Psoas muscle (tissue), 8 donors: Measurements from ENCODE around the gene EPHA4. TPM values are rescaled to one million over a fixed set of nuclear protein-coding genes. Genes with fewer than 3 reads are reported as not detected.

ENCODE experiments used
- ATAC-seq, 4 donors: fragments of 200-7000 bp; cut with Tn5 transposase; one replicate each; pipeline ENCODE4 v1.9.1; 2020; ENCODE audit warnings: moderate library complexity in 3 of 4, mild to moderate bottlenecking in 2 of 4
- DNase-seq, 2 donors: peaks; one replicate each; pipeline ENCODE4 v3.0.0-alpha.2; 2020
- H3K27ac ChIP-seq: fragments of 200-600 bp; one replicate; pipeline ENCODE4 v1.8.0; 2022
- H3K27me3 ChIP-seq, 3 donors: fragments of 200-600 bp in 1 of 3; one replicate each; pipeline versions ENCODE4 v1.6.1 to v1.8.0; 2013 to 2022; ENCODE audit warnings: low read length in 2 of 3, mild to moderate bottlenecking in 2 of 3, moderate library complexity in 1 of 3; ENCODE audit not compliant: insufficient read depth in 3 of 3
- H3K36me3 ChIP-seq, 2 donors: fragments of 200-600 bp in 1 of 2; one replicate each; pipeline versions ENCODE4 v1.6.1 to v1.8.0; 2013 to 2022; ENCODE audit warnings: low read depth in 1 of 2, mild to moderate bottlenecking in 1 of 2, moderate library complexity in 1 of 2; ENCODE audit not compliant: insufficient read depth in 1 of 2
- H3K4me1 ChIP-seq: fragments of 200-600 bp; one replicate; pipeline ENCODE4 v1.8.0; 2022
- H3K4me3 ChIP-seq: fragments of 200-600 bp; one replicate; pipeline ENCODE4 v1.8.0; 2022; ENCODE audit warnings: mild to moderate bottlenecking
- H3K9me3 ChIP-seq: fragments of 200-600 bp; one replicate; pipeline ENCODE4 v1.8.0; 2022
- WGBS, 3 donors: extraction: QIAGEN DNeasy Blood & Tissue Kit; methylation state at CpG; one replicate each; pipeline versions ENCODE4 v1.1.6 to v1.1.7; 2013; 5-methylcytosine and 5-hydroxymethylcytosine counted together
- intact Hi-C, 2 donors: fragments of 100-400 bp; cut with DNase I; formaldehyde crosslinking; loops; one replicate each; pipeline versions ENCODE4 v1.11.0 to v1.14.2; 2022
- polyA plus RNA-seq, 3 donors: library from polyadenylated mRNA; stranded (reverse); fragments of 200-250 nt; gene quantifications; one replicate each; pipeline ENCODE4 v1.2.3, GENCODE V29; 2013
- total RNA-seq, 4 donors: library from RNA; stranded (reverse); fragmentation: NEBNext Ultra II Directional in 2 of 4; extraction: Animal tissue kit (Norgen Biotek cat#: 25700) in 2 of 4; gene quantifications; one replicate each; pipeline versions ENCODE4 v1.2.1 to v1.2.4, GENCODE V29; 2021 to 2023
- TF ChIP-seq, protein P1 (sequence below): fragments of 200-600 bp; IDR thresholded peaks from one replicate; pipeline ENCODE4 v1.8.0; 2022; ENCODE audit warnings: antibody characterized with exemption
- donor health status: healthy with polysubstance abuse.
- donor health status: DM: no; HTN: no; CAD: no; lungs with moderate emphysema.
- donor health status: Bipolar disorder and iron deficiency.
- donor health status: healthy.
- donor health status: DM: yes; HTN: yes; CAD: no.
- donor health status: DM: no; HTN: no; CAD: no.
- donor health status: DM: no; HTN: no; CAD: no.
- donor health status: DM: yes; HTN: yes; CAD: no.

Gene EPHA4
- total and polyA plus RNA-seq, 7 donors = 0.76 to 6.3 (median 3.8) TPM

DNA sequence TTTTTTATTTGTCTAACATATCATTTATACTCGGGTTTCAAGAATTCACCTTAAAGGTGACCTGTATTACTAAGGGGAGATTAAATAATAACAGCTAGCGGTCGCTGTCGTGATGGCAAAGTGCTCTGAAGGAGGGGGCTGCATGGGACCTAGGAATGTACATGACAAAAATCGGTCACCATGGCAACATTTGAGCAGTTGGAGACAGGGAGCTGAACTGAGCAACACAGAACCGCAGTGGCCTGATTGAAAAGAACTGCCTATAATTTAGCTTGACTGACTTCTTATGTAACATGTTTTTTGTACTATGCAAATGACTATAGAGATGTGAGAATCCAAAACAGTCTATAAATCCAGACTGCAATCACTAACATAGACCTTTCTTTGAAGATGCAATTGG is 34.3 kb upstream of the EPHA4 start:
- TF ChIP-seq, protein P1, sequence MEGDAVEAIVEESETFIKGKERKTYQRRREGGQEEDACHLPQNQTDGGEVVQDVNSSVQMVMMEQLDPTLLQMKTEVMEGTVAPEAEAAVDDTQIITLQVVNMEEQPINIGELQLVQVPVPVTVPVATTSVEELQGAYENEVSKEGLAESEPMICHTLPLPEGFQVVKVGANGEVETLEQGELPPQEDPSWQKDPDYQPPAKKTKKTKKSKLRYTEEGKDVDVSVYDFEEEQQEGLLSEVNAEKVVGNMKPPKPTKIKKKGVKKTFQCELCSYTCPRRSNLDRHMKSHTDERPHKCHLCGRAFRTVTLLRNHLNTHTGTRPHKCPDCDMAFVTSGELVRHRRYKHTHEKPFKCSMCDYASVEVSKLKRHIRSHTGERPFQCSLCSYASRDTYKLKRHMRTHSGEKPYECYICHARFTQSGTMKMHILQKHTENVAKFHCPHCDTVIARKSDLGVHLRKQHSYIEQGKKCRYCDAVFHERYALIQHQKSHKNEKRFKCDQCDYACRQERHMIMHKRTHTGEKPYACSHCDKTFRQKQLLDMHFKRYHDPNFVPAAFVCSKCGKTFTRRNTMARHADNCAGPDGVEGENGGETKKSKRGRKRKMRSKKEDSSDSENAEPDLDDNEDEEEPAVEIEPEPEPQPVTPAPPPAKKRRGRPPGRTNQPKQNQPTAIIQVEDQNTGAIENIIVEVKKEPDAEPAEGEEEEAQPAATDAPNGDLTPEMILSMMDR = no peak
- Histone ChIP-seq H3K27me3 (no peaks in the 10 kb centered on the region), H3K9me3 (no peaks in the 10 kb centered on the region), H3K4me1 (no peaks in the 10 kb centered on the region), H3K4me3 (no peak overlapping the region), H3K36me3 (no peaks in the 10 kb centered on the region), H3K27ac (no peak overlapping the region)
- intact Hi-C loops = no loop called here
- no peak for ATAC-seq
- WGBS, 3 donors = 52 to 59% (median 57%) methylated on average over 6 of the region's 6 CpGs
- DNase-seq = no peak

DNA sequence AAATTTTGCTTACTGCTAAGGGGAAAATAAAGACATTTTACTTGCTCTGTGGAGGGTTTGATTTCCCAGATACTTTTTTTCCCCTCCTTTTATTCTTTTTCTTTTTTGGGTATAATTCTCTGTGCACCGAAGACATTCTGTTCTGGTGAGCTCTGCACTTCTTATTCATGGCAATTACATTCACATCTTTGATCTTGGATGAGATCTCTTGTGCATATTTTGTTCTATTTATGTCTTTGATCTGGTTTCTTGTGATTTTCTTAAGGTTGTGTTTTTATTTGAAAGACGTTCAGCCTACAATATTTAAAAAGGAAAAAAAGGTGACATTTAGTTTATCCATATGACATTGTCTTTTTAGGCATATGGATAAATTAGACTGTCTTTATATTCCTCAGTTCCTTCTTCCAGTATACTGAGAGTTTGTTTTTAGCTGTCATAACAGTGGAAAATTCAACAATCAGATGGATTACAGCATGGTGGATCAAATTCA is 33.7 kb upstream of the EPHA4 start:
- no peak for DNase-seq
- Histone ChIP-seq H3K4me1 (no peaks in the 10 kb centered on the region), H3K27me3 (no peaks in the 10 kb centered on the region), H3K27ac (no peak overlapping the region), H3K9me3 (no peaks in the 10 kb centered on the region), H3K4me3 (no peak overlapping the region), H3K36me3 (no peaks in the 10 kb centered on the region)
- no peak for ATAC-seq
- TF ChIP-seq, protein P1 = no peak
- 41 to 55% (median 50%) methylated on average over 2 of the region's 2 CpGs for whole genome bisulfite sequencing, 3 donors
- intact Hi-C loops = no loop called here

DNA sequence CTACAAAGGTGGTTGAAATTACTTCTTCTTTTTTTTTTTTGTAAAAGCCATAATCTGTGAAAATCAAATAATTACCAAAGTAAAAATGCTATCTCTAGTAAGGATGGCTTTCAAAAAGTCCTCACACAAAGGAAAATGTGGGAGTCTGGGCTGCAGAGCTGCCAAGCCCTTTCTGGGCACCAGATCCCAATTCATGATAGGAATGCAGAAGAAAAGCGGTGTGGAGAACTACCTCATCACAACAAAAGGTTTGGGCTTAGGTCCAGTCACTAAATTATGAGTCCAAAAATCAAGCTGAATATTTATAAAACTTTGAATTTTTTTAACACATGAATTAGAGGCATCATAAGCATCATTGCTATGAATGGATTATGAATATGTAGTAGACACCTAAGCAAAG is 30.8 kb upstream of the EPHA4 start:
- Histone ChIP-seq H3K4me1 (no peaks in the 10 kb centered on the region), H3K9me3 (no peaks in the 10 kb centered on the region), H3K27me3 (peaks cover 0 to under 1% (median 0%) of the 10 kb centered on the region in 3 donors), H3K36me3 (no peaks in the 10 kb centered on the region), H3K4me3 (no peak overlapping the region), H3K27ac (no peak overlapping the region)
- DNase-seq (no peak), ATAC-seq (no peak)
- TF ChIP-seq, protein P1 = no peak
- intact Hi-C loops = no loop called here
- 30 to 38% (median 36%) methylated on average over 1 of the region's 1 CpG for WGBS, 3 donors

- no peak for ATAC-seq
- no peaks in the 10 kb centered on the region for H3K36me3 ChIP-seq
- 89 to 92% (median 90%) methylated on average over 3 of the region's 3 CpGs for WGBS, 3 donors
- H3K9me3 ChIP-seq = no peaks in the 10 kb centered on the region
- DNase-seq = no peak
- intact Hi-C loops = no loop called here
- no peak overlapping the region for H3K27ac ChIP-seq
- H3K4me3 ChIP-seq = no peak overlapping the region
- TF ChIP-seq, protein P1 = no peak
- no peaks in the 10 kb centered on the region for H3K4me1 ChIP-seq
- H3K27me3 ChIP-seq = peaks cover 0 to 3% (median 0%) of the 10 kb centered on the region in 3 donors
These were observed 29.3 kb upstream of the EPHA4 start for GRCh38 chr2:221601376-221601775.

DNA sequence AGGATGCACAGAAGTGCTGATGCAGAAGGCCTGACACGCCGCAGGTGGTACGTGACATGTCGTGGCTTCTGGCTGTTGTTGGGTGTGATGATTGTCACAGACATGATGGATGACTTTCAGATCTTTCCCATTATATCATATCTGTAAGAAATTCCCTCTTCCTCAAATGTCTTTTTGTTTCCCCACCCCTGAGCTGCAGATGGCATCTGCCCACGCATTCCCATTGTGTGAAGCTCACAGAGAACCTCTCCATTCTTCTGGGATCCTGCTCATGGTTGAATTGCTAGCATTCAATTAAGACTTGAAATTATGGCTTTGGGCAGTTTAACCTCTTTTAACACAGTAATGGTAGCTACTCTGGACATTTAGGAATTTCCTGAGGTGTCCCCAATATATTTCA is 28.3 kb upstream of the EPHA4 start:
- Histone ChIP-seq H3K9me3 (no peaks in the 10 kb centered on the region), H3K36me3 (no peaks in the 10 kb centered on the region), H3K4me1 (no peaks in the 10 kb centered on the region), H3K27me3 (peaks cover 0 to 3% (median 0%) of the 10 kb centered on the region in 3 donors), H3K4me3 (no peak overlapping the region), H3K27ac (no peak overlapping the region)
- WGBS, 3 donors = 93 to 97% (median 95%) methylated on average over 5 of the region's 5 CpGs
- TF ChIP-seq, protein P1 = no peak
- no peak for DNase-seq
- ATAC-seq = no peak
- intact Hi-C loops = no loop called here
